Smooth muscle cell (in vitro differentiated cells): Measurements from ENCODE around the gene PALM. TPM values are rescaled to one million over a fixed set of nuclear protein-coding genes. Genes with fewer than 3 reads are reported as not detected.

ENCODE experiments used
- DNase-seq: peaks from one replicate; lab custom pipeline; 2025; ENCODE audit not compliant: unreplicated experiment; lab: John Stamatoyannopoulos, UW
- H2AFZ ChIP-seq: fragments of 200-600 bp; sonication (generic); 2 replicates; pipeline ENCODE4 v1.6.0; 2016; ENCODE audit warnings: antibody characterized with exemption, low read depth, mild to moderate bottlenecking
- H3F3A ChIP-seq: fragments of 200-600 bp; sonication (generic); 2 replicates; pipeline ENCODE4 v1.6.0; 2017; ENCODE audit warnings: antibody characterized with exemption, low read depth
- H3K27ac ChIP-seq: fragments of 200-600 bp; sonication (generic); 2 replicates; pipeline ENCODE4 v1.5.1; 2016; ENCODE audit warnings: low read depth, mild to moderate bottlenecking
- H3K27me3 ChIP-seq: fragments of 200-600 bp; sonication (generic); 2 replicates; pipeline ENCODE4 v1.6.1; 2016; ENCODE audit warnings: low read depth, mild to moderate bottlenecking
- H3K36me3 ChIP-seq: fragments of 200-600 bp; sonication (generic); 2 replicates; pipeline ENCODE4 v1.5.1; 2016; ENCODE audit warnings: low read depth
- H3K4me1 ChIP-seq: fragments of 200-600 bp; sonication (generic); 2 replicates; pipeline ENCODE4 v1.5.1; 2016; ENCODE audit warnings: low read depth
- H3K4me2 ChIP-seq: fragments of 200-600 bp; sonication (generic); 2 replicates; pipeline ENCODE4 v1.6.0; 2016; ENCODE audit warnings: mild to moderate bottlenecking
- H3K4me3 ChIP-seq: fragments of 200-600 bp; sonication (generic); 2 replicates; pipeline ENCODE4 v1.5.1; 2016; ENCODE audit warnings: mild to moderate bottlenecking
- H3K79me2 ChIP-seq: fragments of 200-600 bp; sonication (generic); 2 replicates; pipeline ENCODE4 v1.6.0; 2016; ENCODE audit warnings: low read depth, mild to moderate bottlenecking
- H3K9ac ChIP-seq: fragments of 200-600 bp; sonication (generic); 2 replicates; pipeline ENCODE4 v1.6.0; 2016; ENCODE audit warnings: low read depth
- H3K9me3 ChIP-seq: fragments of 200-600 bp; sonication (generic); replicated peaks from 2 replicates; pipeline ENCODE4 v1.5.1; 2016; ENCODE audit warnings: low read depth
- H4K20me1 ChIP-seq: fragments of 200-600 bp; sonication (generic); 2 replicates; pipeline ENCODE4 v1.6.0; 2016; ENCODE audit warnings: low read depth
- WGBS: methylation state at CpG from one replicate; pipeline ENCODE4 v1.1.7; 2016; ENCODE audit warnings: low lambda C conversion rate; 5-methylcytosine and 5-hydroxymethylcytosine counted together
- polyA plus RNA-seq: library from polyadenylated mRNA; unstranded; fragments of >200 nt; fragmentation: Nextera tagmentation; extraction: Ambion mirVana; gene quantifications from 2 replicates; pipeline ENCODE4 v1.2.1, GENCODE V29; 2016
- total RNA-seq: library from RNA; depleted of rRNA; stranded (reverse); fragments of >200 nt; gene quantifications from 2 replicates; pipeline ENCODE4 v1.2.3, GENCODE V29; 2014
- TF ChIP-seq, protein P1 (sequence below): fragments of 200-600 bp; sonication (generic); IDR thresholded peaks from 2 replicates; pipeline ENCODE4 v1.5.1; 2017; ENCODE audit warnings: borderline replicate concordance, mild to moderate bottlenecking, antibody characterized with exemption; ENCODE audit not compliant: insufficient read depth, poor library complexity, severe bottlenecking

The PALM gene
- total and polyA plus RNA-seq, 2 experiments from 2014 or later: 11.1 to 16.6 TPM

DNA sequence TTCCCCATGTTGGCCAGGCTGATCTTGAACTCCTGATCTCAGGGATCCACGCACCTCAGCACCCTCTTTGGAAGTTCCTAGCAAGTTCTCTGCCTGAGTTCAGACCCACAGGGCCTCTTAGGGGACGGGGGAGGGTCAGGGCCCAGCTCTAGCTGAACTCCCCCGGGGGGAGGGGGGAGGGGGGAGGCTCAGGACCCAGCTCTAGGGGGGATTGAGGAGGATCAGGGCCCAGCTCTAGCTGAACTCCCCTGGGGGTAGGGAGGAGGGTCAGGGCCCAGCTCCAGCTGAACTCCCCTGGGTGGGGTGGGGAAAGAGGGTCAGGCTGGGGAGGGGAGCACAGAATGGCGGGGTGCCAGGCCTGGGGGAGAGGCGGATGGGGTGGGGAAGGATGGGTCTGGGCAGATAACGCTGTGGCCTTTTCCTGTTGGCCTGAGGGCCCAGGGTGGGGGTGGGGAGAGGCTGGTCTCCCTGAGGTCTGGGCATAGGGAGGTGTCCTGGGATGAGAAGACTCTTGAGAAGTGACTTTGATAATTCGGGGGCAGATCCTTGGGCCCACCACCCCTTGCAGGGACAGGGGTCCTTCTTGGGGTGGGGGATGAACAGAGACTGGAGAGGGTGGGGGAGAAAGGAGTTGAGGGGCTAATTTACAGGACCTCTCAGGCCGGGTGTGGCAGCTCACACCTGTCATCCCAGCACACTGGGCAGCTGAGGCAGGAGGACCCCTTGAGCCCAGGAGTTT is 83.0 kb downstream of the PALM start:
- no peaks in the 10 kb centered on the region for H3K27me3 ChIP-seq
- H2AFZ ChIP-seq: no peak overlapping the region
- H3K9ac ChIP-seq: no peak overlapping the region
- no peaks in the 10 kb centered on the region for H3K9me3 ChIP-seq
- 81% methylated on average over 2 of the region's 8 CpGs for WGBS
- peaks cover 18% of the 10 kb centered on the region for H3K4me1 ChIP-seq
- no peaks in the 10 kb centered on the region for H3K79me2 ChIP-seq
- H3K36me3 ChIP-seq: no peaks in the 10 kb centered on the region
- H3F3A ChIP-seq: no peaks in the 10 kb centered on the region
- TF ChIP-seq, protein P1, sequence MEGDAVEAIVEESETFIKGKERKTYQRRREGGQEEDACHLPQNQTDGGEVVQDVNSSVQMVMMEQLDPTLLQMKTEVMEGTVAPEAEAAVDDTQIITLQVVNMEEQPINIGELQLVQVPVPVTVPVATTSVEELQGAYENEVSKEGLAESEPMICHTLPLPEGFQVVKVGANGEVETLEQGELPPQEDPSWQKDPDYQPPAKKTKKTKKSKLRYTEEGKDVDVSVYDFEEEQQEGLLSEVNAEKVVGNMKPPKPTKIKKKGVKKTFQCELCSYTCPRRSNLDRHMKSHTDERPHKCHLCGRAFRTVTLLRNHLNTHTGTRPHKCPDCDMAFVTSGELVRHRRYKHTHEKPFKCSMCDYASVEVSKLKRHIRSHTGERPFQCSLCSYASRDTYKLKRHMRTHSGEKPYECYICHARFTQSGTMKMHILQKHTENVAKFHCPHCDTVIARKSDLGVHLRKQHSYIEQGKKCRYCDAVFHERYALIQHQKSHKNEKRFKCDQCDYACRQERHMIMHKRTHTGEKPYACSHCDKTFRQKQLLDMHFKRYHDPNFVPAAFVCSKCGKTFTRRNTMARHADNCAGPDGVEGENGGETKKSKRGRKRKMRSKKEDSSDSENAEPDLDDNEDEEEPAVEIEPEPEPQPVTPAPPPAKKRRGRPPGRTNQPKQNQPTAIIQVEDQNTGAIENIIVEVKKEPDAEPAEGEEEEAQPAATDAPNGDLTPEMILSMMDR: no peak
- DNase-seq: no peak
- H3K4me3 ChIP-seq: no peak overlapping the region
- H4K20me1 ChIP-seq: no peaks in the 10 kb centered on the region
- no peak overlapping the region for H3K27ac ChIP-seq
- no peak overlapping the region for H3K4me2 ChIP-seq

GRCh38 chr19:792306-792885 is 83.7 kb downstream of the PALM start:
- Histone ChIP-seq H3K9ac (no peak overlapping the region), H3F3A (no peaks in the 10 kb centered on the region), H3K27me3 (no peaks in the 10 kb centered on the region), H3K4me3 (no peak overlapping the region), H3K36me3 (no peaks in the 10 kb centered on the region), H3K79me2 (no peaks in the 10 kb centered on the region), H3K9me3 (no peaks in the 10 kb centered on the region), H3K4me1 (peaks cover 18% of the 10 kb centered on the region), H3K4me2 (no peak overlapping the region), H2AFZ (no peak overlapping the region), H3K27ac (no peak overlapping the region), H4K20me1 (no peaks in the 10 kb centered on the region)
- DNase-seq: no peak
- WGBS: 77% methylated on average over 16 of the region's 16 CpGs
- TF ChIP-seq, protein P1: no peak

- Histone ChIP-seq H2AFZ (no peak overlapping the region), H3K4me3 (no peak overlapping the region), H3K27me3 (no peaks in the 10 kb centered on the region), H3K9me3 (no peaks in the 10 kb centered on the region), H3K27ac (no peak overlapping the region), H3K4me2 (no peak overlapping the region), H3K4me1 (peaks cover 14% of the 10 kb centered on the region), H3F3A (peaks cover under 1% of the 10 kb centered on the region), H3K9ac (no peak overlapping the region), H4K20me1 (peaks cover 10% of the 10 kb centered on the region), H3K79me2 (peaks cover 10% of the 10 kb centered on the region), H3K36me3 (no peaks in the 10 kb centered on the region)
- no peak for DNase-seq
- WGBS: 96% methylated on average over 12 of the region's 12 CpGs
- TF ChIP-seq, protein P1: no peak
Observed at GRCh38 chr19:793806-794205, 85.1 kb downstream of the PALM start.
